Adrenal gland (tissue), 12 donors: ENCODE results near the gene PPP1R7. TPM values are rescaled to one million over a fixed set of nuclear protein-coding genes. Genes with fewer than 3 reads are reported as not detected.

ENCODE experiments used
- DNase-seq, 7 donors: peaks; one replicate each; pipeline ENCODE4 v3.0.0-alpha.2; 2019 to 2020
- H3K27ac ChIP-seq, 5 donors: fragments of 200-600 bp; sonication (generic) in 4 of 5; 1 replicate in 3 of 5; 2 replicates in 2 of 5; pipeline versions ENCODE4 v1.5.1 to v1.8.0; 2016 to 2020; ENCODE audit warnings: mild to moderate bottlenecking in 1 of 5
- H3K27me3 ChIP-seq: fragments of 200-600 bp; 2 replicates; pipeline ENCODE4 v1.8.0; 2021
- H3K36me3 ChIP-seq, 2 donors: fragments of 200-600 bp; replicated peaks in 1 of 2; 1 replicate in 1 of 2; 2 replicates in 1 of 2; pipeline versions ENCODE4 v1.5.1 to v1.8.0; 2018 to 2022
- H3K4me1 ChIP-seq, 2 donors: fragments of 200-600 bp; replicated peaks in 1 of 2; 1 replicate in 1 of 2; 2 replicates in 1 of 2; pipeline versions ENCODE4 v1.5.1 to v1.8.0; 2018 to 2021
- H3K4me3 ChIP-seq, 4 donors: fragments of 200-600 bp; sonication (generic) in 3 of 4; one replicate each; pipeline ENCODE4 v1.5.1; 2016 to 2018
- H3K9me3 ChIP-seq, 3 donors: fragments of 200-600 bp; sonication (generic) in 1 of 3; replicated peaks in 1 of 3; 1 replicate in 2 of 3; 2 replicates in 1 of 3; pipeline versions ENCODE4 v1.5.1 to v1.8.0; 2016 to 2021
- POLR2A ChIP-seq, 2 donors: fragments of 450-650 bp; IDR thresholded peaks; one replicate each; pipeline ENCODE4 v1.6.1; 2017; ENCODE audit warnings: antibody characterized with exemption in 2 of 2, mild to moderate bottlenecking in 2 of 2, moderate library complexity in 1 of 2
- WGBS, 4 donors: extraction: QIAGEN DNeasy Blood & Tissue Kit in 2 of 4; methylation state at CpG; one replicate each; pipeline versions ENCODE4 v1.1.5 to v1.1.7; 2013 to 2017; 5-methylcytosine and 5-hydroxymethylcytosine counted together
- intact Hi-C, 2 donors: fragments of 100-400 bp; cut with DNase I; formaldehyde crosslinking; loops; one replicate each; pipeline versions ENCODE4 v1.14.1 to v1.15.0; 2022 to 2023
- polyA plus RNA-seq, 3 donors: library from polyadenylated mRNA; stranded (reverse); fragments of 200-250 nt in 2 of 3; fragments of 350-450 nt in 1 of 3; fragmentation: Illumina TruSeq in 1 of 3; extraction: RNeasy Lipid Tissue Mini Kit (QIAGEN cat#74804) in 1 of 3; gene quantifications; one replicate each; pipeline ENCODE4 v1.2.3, GENCODE V29; 2013 to 2014
- small RNA-seq, 2 donors: library from RNA; depleted of rRNA; stranded (forward); fragments of <200 nt; gene quantifications; one replicate each; pipeline ENCODE3, GENCODE V24; 2016
- total RNA-seq, 9 donors: library from RNA; depleted of rRNA in 4 of 9; stranded (reverse); fragments of >200 nt in 4 of 9; fragments of 120-200 nt in 1 of 9; fragmentation: NEBNext Ultra II Directional in 1 of 9; extraction: Animal tissue kit (Norgen Biotek cat#: 25700) in 1 of 9; gene quantifications; one replicate each; pipeline versions ENCODE4 v1.1.0 to v1.2.4, GENCODE V29; 2013 to 2023
- TF ChIP-seq, protein P1 (sequence below), 6 experiments: fragments of 450-650 bp in 4 of 6; fragments of 200-600 bp in 2 of 6; sonication (generic) in 1 of 6; IDR thresholded peaks; 1 replicate in 5 of 6; 2 replicates in 1 of 6; pipeline versions ENCODE4 v1.5.1 to v1.8.0; 2016 to 2021; ENCODE audit warnings: antibody characterized with exemption in 6 of 6, mild to moderate bottlenecking in 2 of 6, moderate library complexity in 1 of 6
- donor health status: healthy with polysubstance abuse.
- donor health status: Bipolar disorder and iron deficiency.
- donor health status: DM: yes; HTN: yes; CAD: no.
- donor health status: DM: no; HTN: no; CAD: no.
- donor health status: DM: no; HTN: no; CAD: no.
- donor health status: DM: yes; HTN: yes; CAD: no.

The PPP1R7 gene
- total and polyA plus RNA-seq, 12 donors = 26.2 to 128 (median 63.1) TPM

GRCh38 chr2:241230435-241230834 is 80.2 kb downstream of the PPP1R7 start:
- peak in 1 of 7 donors; percentile 16 for DNase-seq
- intact Hi-C loops = no loop called here
- no peak overlapping the region for H3K4me3 ChIP-seq
- H3K27ac ChIP-seq = no peak overlapping the region
- peaks cover 6 to 20% of the 10 kb centered on the region in 2 donors for H3K4me1 ChIP-seq
- no peak for TF ChIP-seq POLR2A (IDR thresholded peaks at IDR 0.05)
- TF ChIP-seq, protein P1, sequence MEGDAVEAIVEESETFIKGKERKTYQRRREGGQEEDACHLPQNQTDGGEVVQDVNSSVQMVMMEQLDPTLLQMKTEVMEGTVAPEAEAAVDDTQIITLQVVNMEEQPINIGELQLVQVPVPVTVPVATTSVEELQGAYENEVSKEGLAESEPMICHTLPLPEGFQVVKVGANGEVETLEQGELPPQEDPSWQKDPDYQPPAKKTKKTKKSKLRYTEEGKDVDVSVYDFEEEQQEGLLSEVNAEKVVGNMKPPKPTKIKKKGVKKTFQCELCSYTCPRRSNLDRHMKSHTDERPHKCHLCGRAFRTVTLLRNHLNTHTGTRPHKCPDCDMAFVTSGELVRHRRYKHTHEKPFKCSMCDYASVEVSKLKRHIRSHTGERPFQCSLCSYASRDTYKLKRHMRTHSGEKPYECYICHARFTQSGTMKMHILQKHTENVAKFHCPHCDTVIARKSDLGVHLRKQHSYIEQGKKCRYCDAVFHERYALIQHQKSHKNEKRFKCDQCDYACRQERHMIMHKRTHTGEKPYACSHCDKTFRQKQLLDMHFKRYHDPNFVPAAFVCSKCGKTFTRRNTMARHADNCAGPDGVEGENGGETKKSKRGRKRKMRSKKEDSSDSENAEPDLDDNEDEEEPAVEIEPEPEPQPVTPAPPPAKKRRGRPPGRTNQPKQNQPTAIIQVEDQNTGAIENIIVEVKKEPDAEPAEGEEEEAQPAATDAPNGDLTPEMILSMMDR (IDR thresholded peaks at IDR 0.05) = no peak
- H3K9me3 ChIP-seq = no peaks in the 10 kb centered on the region
- 94 to 97% (median 96%) methylated on average over 11 to 19 of the region's 19 CpGs for WGBS, 4 donors
- no peaks in the 10 kb centered on the region for H3K27me3 ChIP-seq
- H3K36me3 ChIP-seq = peaks cover 0 to 93% of the 10 kb centered on the region in 2 donors

DNA sequence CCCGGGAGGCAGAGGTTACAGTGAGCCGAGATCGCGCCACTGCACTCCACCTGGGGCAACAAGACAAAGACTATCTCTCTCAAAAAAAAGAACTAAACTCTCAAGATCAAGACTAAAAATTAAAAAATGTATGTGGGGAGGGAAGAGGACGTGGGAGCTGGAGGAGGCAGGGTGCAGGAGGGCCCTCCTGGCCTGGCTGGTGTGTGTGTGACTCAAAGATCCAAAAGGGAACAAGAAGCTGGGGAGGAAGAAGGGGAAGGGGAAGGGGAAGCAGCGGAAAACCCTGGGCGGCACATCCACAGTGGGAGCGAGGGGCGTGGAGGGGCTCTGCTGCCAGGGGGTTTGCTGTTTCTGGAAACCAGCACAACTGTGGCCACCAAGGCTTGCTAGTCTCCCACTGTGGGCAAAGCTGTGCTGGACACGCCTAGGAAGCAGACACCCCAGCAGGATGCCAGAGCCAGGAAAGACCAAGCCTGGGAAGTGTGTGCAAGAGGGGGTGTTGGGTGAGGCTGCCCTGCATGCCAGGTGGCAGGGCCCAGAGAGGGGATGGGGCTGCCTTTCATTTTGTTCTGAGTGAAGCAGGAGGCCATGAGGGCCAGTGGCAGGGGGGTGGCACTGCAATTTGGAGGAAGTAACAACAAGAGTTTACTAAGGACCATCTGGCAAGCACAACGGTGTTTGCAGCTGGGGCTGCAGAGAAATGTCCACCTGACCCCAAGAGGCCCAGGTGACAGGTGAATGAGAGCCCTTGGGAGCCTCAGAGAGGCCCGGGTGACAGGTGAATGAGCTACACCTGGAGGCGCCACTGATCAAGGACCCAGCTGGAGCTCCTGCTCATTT is 82.7 kb downstream of the PPP1R7 start:
- no peak overlapping the region for H3K4me3 ChIP-seq
- WGBS, 4 donors = 87 to 88% (median 88%) methylated on average over 11 to 13 of the region's 13 CpGs
- no peaks in the 10 kb centered on the region for H3K27me3 ChIP-seq
- DNase-seq = peak in 1 of 7 donors; percentile 11
- H3K27ac ChIP-seq = no peak overlapping the region
- peaks cover 6 to 20% of the 10 kb centered on the region in 2 donors for H3K4me1 ChIP-seq
- TF ChIP-seq, protein P1 (IDR thresholded peaks at IDR 0.05) = no peak
- no peak for TF ChIP-seq POLR2A (IDR thresholded peaks at IDR 0.05)
- no peaks in the 10 kb centered on the region for H3K9me3 ChIP-seq
- intact Hi-C loops = no loop called here
- peaks cover 0 to 100% of the 10 kb centered on the region in 2 donors for H3K36me3 ChIP-seq

Small RNA genes lying within 50 kb of the gene (small RNA-seq; reads per million reads assigned to genes)
- 0 reads per million in 2 donors for gene AC005237.2

Other genes starting within 250 kb of the PPP1R7 start
- under 1 TPM in 4 of 9 donors, not detected in 5; 0.07 to 0.65 (median 0.28) TPM for gene CROCC2, start 244.1 kb upstream of the PPP1R7 start, total RNA-seq
- gene CROCC2, start 244.1 kb upstream of the PPP1R7 start, polyA plus RNA-seq = under 1 TPM in 2 of 3 donors, not detected in 1; 0.07 to 0.32 TPM
- gene SNED1, start 151.8 kb upstream of the PPP1R7 start, total RNA-seq = 10 to 100 TPM in 8 of 9 donors, 1 to 10 TPM in 1; 6.3 to 59.5 (median 23.8) TPM
- gene SNED1, start 151.8 kb upstream of the PPP1R7 start, polyA plus RNA-seq = 10 to 100 TPM in 2 of 3 donors, 1 to 10 TPM in 1; 3.1 to 27.5 (median 17.7) TPM
- gene MTERF4, start 48.2 kb upstream of the PPP1R7 start, total RNA-seq = 10 to 100 TPM; 24.6 to 39.2 (median 32.1) TPM
- gene MTERF4, start 48.2 kb upstream of the PPP1R7 start, polyA plus RNA-seq = 10 to 100 TPM; 17.4 to 39.0 (median 32.2) TPM
- 1 to 10 TPM in 8 of 9 donors, under 1 TPM in 1; 0.72 to 8.9 (median 3.3) TPM for gene PASK, start 995 bp upstream of the PPP1R7 start, total RNA-seq
- 1 to 10 TPM; 2.1 to 4.4 (median 4.2) TPM for gene PASK, start 995 bp upstream of the PPP1R7 start, polyA plus RNA-seq
- gene ANO7, start 38.2 kb downstream of the PPP1R7 start, total RNA-seq = 1 to 10 TPM; 1.1 to 5.1 (median 1.9) TPM
- gene ANO7, start 38.2 kb downstream of the PPP1R7 start, polyA plus RNA-seq = 1 to 10 TPM in 2 of 3 donors, under 1 TPM in 1; 0.48 to 2.1 (median 1.7) TPM
- gene HDLBP, start 165.2 kb downstream of the PPP1R7 start, total RNA-seq = 100 to 1,000 TPM; 348 to 648 (median 465) TPM
- gene HDLBP, start 165.2 kb downstream of the PPP1R7 start, polyA plus RNA-seq = 100 to 1,000 TPM; 295 to 880 (median 378) TPM
- 100 to 1,000 TPM; 192 to 352 (median 265) TPM for gene SEPTIN2, start 165.5 kb downstream of the PPP1R7 start, total RNA-seq
- gene SEPTIN2, start 165.5 kb downstream of the PPP1R7 start, polyA plus RNA-seq = 100 to 1,000 TPM; 108 to 368 (median 145) TPM
- 10 to 100 TPM; 17.3 to 66.8 (median 39.2) TPM for gene FARP2, start 205.8 kb downstream of the PPP1R7 start, total RNA-seq
- gene FARP2, start 205.8 kb downstream of the PPP1R7 start, polyA plus RNA-seq = 10 to 100 TPM; 34.4 to 55.3 (median 35.8) TPM